ENCODE data around the gene ALDH3A1. TPM values are rescaled to one million over a fixed set of nuclear protein-coding genes. Genes with fewer than 3 reads are reported as not detected.

ALDH3A1 gene
- polyA plus RNA-seq, 1 donor from 2014 or later = 0.10 TPM

GRCh38 chr17:19703106-19703827 is 44.8 kb downstream of the ALDH3A1 start:
- Histone ChIP-seq H3K4me2 (ENCODE audit: low read length) (no peak overlapping the region), H3F3A (ENCODE audit: insufficient read depth, low read length, poor library complexity, severe bottlenecking) (no peaks in the 10 kb centered on the region), H3K9ac (ENCODE audit: low read length) (no peak overlapping the region), H3K9me3 (ENCODE audit: low read length) (no peaks in the 10 kb centered on the region), H3K4me3 (ENCODE audit: low read length) (no peak overlapping the region), H3K27me3 (ENCODE audit: insufficient read depth, low read depth, low read length) (no peaks in the 10 kb centered on the region), H3K79me2 (replicated peaks; ENCODE audit: insufficient read depth, low read length) (no peaks in the 10 kb centered on the region), H3K27ac (ENCODE audit: low read length) (no peak overlapping the region), H4K20me1 (ENCODE audit: insufficient read depth) (no peaks in the 10 kb centered on the region), H3K9me2 (ENCODE audit: insufficient read depth, low read length) (no peaks in the 10 kb centered on the region), H2AFZ (ENCODE audit: low read depth, low read length) (no peak overlapping the region), H3K36me3 (ENCODE audit: insufficient read depth, low read length) (no peaks in the 10 kb centered on the region)
- no peak for TF ChIP-seq POLR2AphosphoS5 (IDR thresholded peaks at IDR 0.05)
- TF ChIP-seq TAF1 (IDR thresholded peaks at IDR 0.05; ENCODE audit: low read depth) = no peak
- no peak for TF ChIP-seq SMC3 (conservative IDR thresholded peaks at IDR 0.05; ENCODE audit: poor library complexity)
- no peak for TF ChIP-seq REST (IDR thresholded peaks at IDR 0.05; ENCODE audit: borderline replicate concordance)
- no peak for TF ChIP-seq RAD21 (conservative IDR thresholded peaks at IDR 0.05)
- no peak for TF ChIP-seq EP300 (conservative IDR thresholded peaks at IDR 0.05; ENCODE audit: poor library complexity, severe bottlenecking)

- no peak overlapping the region for H3K27ac ChIP-seq (ENCODE audit: low read length)
- H3K79me2 ChIP-seq (replicated peaks; ENCODE audit: insufficient read depth, low read length) = no peaks in the 10 kb centered on the region
- H3F3A ChIP-seq (ENCODE audit: insufficient read depth, low read length, poor library complexity, severe bottlenecking) = no peaks in the 10 kb centered on the region
- no peaks in the 10 kb centered on the region for H3K27me3 ChIP-seq (ENCODE audit: insufficient read depth, low read depth, low read length)
- H3K4me2 ChIP-seq (ENCODE audit: low read length) = no peak overlapping the region
- no peak overlapping the region for H2AFZ ChIP-seq (ENCODE audit: low read depth, low read length)
- H3K9me3 ChIP-seq (ENCODE audit: low read length) = no peaks in the 10 kb centered on the region
- no peaks in the 10 kb centered on the region for H3K36me3 ChIP-seq (ENCODE audit: insufficient read depth, low read length)
- H3K9me2 ChIP-seq (ENCODE audit: insufficient read depth, low read length) = no peaks in the 10 kb centered on the region
- H4K20me1 ChIP-seq (ENCODE audit: insufficient read depth) = no peaks in the 10 kb centered on the region
- no peak overlapping the region for H3K4me3 ChIP-seq (ENCODE audit: low read length)
- TF ChIP-seq RAD21 (conservative IDR thresholded peaks at IDR 0.05) = no peak
- no peak for TF ChIP-seq SMC3 (conservative IDR thresholded peaks at IDR 0.05; ENCODE audit: poor library complexity)
- TF ChIP-seq EZH2 (IDR thresholded peaks at IDR 0.05; ENCODE audit: borderline replicate concordance, insufficient read depth, low read length, poor library complexity, severe bottlenecking) = no peak
- no peak for TF ChIP-seq EP300 (conservative IDR thresholded peaks at IDR 0.05; ENCODE audit: poor library complexity, severe bottlenecking)
- no peak for TF ChIP-seq REST (IDR thresholded peaks at IDR 0.05; ENCODE audit: borderline replicate concordance)
- no peak for TF ChIP-seq MXI1 (conservative IDR thresholded peaks at IDR 0.05; ENCODE audit: poor library complexity, severe bottlenecking)
- TF ChIP-seq POLR2AphosphoS5 (IDR thresholded peaks at IDR 0.05) = no peak
- TF ChIP-seq TAF1 (IDR thresholded peaks at IDR 0.05; ENCODE audit: low read depth) = no peak
- TF ChIP-seq CTCF (IDR thresholded peaks at IDR 0.05; ENCODE audit: poor library complexity, severe bottlenecking) = no peak
- H3K9ac ChIP-seq (ENCODE audit: low read length) = no peak overlapping the region
These were observed 45.9 kb downstream of the ALDH3A1 start for GRCh38 chr17:19702217-19702641.
